Smooth muscle cell (in vitro differentiated cells): Measurements from ENCODE around the gene SAT2. TPM values are rescaled to one million over a fixed set of nuclear protein-coding genes. Genes with fewer than 3 reads are reported as not detected.

ENCODE experiments used
- DNase-seq: peaks from one replicate; lab custom pipeline; 2025; ENCODE audit not compliant: unreplicated experiment; lab: John Stamatoyannopoulos, UW
- H2AFZ ChIP-seq: fragments of 200-600 bp; sonication (generic); 2 replicates; pipeline ENCODE4 v1.6.0; 2016; ENCODE audit warnings: antibody characterized with exemption, low read depth, mild to moderate bottlenecking
- H3F3A ChIP-seq: fragments of 200-600 bp; sonication (generic); 2 replicates; pipeline ENCODE4 v1.6.0; 2017; ENCODE audit warnings: antibody characterized with exemption, low read depth
- H3K27ac ChIP-seq: fragments of 200-600 bp; sonication (generic); 2 replicates; pipeline ENCODE4 v1.5.1; 2016; ENCODE audit warnings: low read depth, mild to moderate bottlenecking
- H3K27me3 ChIP-seq: fragments of 200-600 bp; sonication (generic); 2 replicates; pipeline ENCODE4 v1.6.1; 2016; ENCODE audit warnings: low read depth, mild to moderate bottlenecking
- H3K36me3 ChIP-seq: fragments of 200-600 bp; sonication (generic); 2 replicates; pipeline ENCODE4 v1.5.1; 2016; ENCODE audit warnings: low read depth
- H3K4me1 ChIP-seq: fragments of 200-600 bp; sonication (generic); 2 replicates; pipeline ENCODE4 v1.5.1; 2016; ENCODE audit warnings: low read depth
- H3K4me2 ChIP-seq: fragments of 200-600 bp; sonication (generic); 2 replicates; pipeline ENCODE4 v1.6.0; 2016; ENCODE audit warnings: mild to moderate bottlenecking
- H3K4me3 ChIP-seq: fragments of 200-600 bp; sonication (generic); 2 replicates; pipeline ENCODE4 v1.5.1; 2016; ENCODE audit warnings: mild to moderate bottlenecking
- H3K79me2 ChIP-seq: fragments of 200-600 bp; sonication (generic); 2 replicates; pipeline ENCODE4 v1.6.0; 2016; ENCODE audit warnings: low read depth, mild to moderate bottlenecking
- H3K9ac ChIP-seq: fragments of 200-600 bp; sonication (generic); 2 replicates; pipeline ENCODE4 v1.6.0; 2016; ENCODE audit warnings: low read depth
- H3K9me3 ChIP-seq: fragments of 200-600 bp; sonication (generic); replicated peaks from 2 replicates; pipeline ENCODE4 v1.5.1; 2016; ENCODE audit warnings: low read depth
- H4K20me1 ChIP-seq: fragments of 200-600 bp; sonication (generic); 2 replicates; pipeline ENCODE4 v1.6.0; 2016; ENCODE audit warnings: low read depth
- CTCF ChIP-seq: fragments of 200-600 bp; sonication (generic); IDR thresholded peaks from 2 replicates; pipeline ENCODE4 v1.5.1; 2017; ENCODE audit warnings: borderline replicate concordance, mild to moderate bottlenecking, antibody characterized with exemption; ENCODE audit not compliant: insufficient read depth, poor library complexity, severe bottlenecking
- WGBS: methylation state at CpG from one replicate; pipeline ENCODE4 v1.1.7; 2016; ENCODE audit warnings: low lambda C conversion rate; 5-methylcytosine and 5-hydroxymethylcytosine counted together
- polyA plus RNA-seq: library from polyadenylated mRNA; unstranded; fragments of >200 nt; fragmentation: Nextera tagmentation; extraction: Ambion mirVana; gene quantifications from 2 replicates; pipeline ENCODE4 v1.2.1, GENCODE V29; 2016
- total RNA-seq: library from RNA; depleted of rRNA; stranded (reverse); fragments of >200 nt; gene quantifications from 2 replicates; pipeline ENCODE4 v1.2.3, GENCODE V29; 2014

Gene SAT2
- total and polyA plus RNA-seq, 2 experiments from 2014 or later, result 64.9 to 74.2 TPM

GRCh38 chr17:7613769-7614424, 13.7 kb downstream of the SAT2 start:
- H3K79me2 ChIP-seq, result peaks cover 50% of the 10 kb centered on the region
- H3K27me3 ChIP-seq, result no peaks in the 10 kb centered on the region
- H2AFZ ChIP-seq, result no peak overlapping the region
- H3K4me3 ChIP-seq, result peak overlapping the region; percentile 58
- peaks cover 18% of the 10 kb centered on the region for H3K4me1 ChIP-seq
- H3K36me3 ChIP-seq, result no peaks in the 10 kb centered on the region
- H3K4me2 ChIP-seq, result peak overlapping the region; percentile 88
- peaks cover 50% of the 10 kb centered on the region for H4K20me1 ChIP-seq
- H3K9ac ChIP-seq, result peak overlapping the region; percentile 83
- TF ChIP-seq CTCF, result no peak
- no peak for DNase-seq
- no peaks in the 10 kb centered on the region for H3K9me3 ChIP-seq
- H3K27ac ChIP-seq, result peak overlapping the region; percentile 68
- no peaks in the 10 kb centered on the region for H3F3A ChIP-seq
- WGBS, result 10% methylated on average over 20 of the region's 20 CpGs

GRCh38 chr17:7612294-7612640, 15.4 kb downstream of the SAT2 start:
- Histone ChIP-seq H4K20me1 (peaks cover 66% of the 10 kb centered on the region), H3K36me3 (no peaks in the 10 kb centered on the region), H3F3A (no peaks in the 10 kb centered on the region), H3K27ac (no peak overlapping the region), H3K4me1 (peaks cover 18% of the 10 kb centered on the region), H3K79me2 (peaks cover 67% of the 10 kb centered on the region), H3K4me2 (peak overlapping the region; percentile 88), H3K9me3 (no peaks in the 10 kb centered on the region), H3K4me3 (no peak overlapping the region), H3K9ac (no peak overlapping the region), H3K27me3 (no peaks in the 10 kb centered on the region), H2AFZ (no peak overlapping the region)
- no peak for DNase-seq
- WGBS, result 95% methylated on average over 1 of the region's 1 CpG
- TF ChIP-seq CTCF, result no peak

GRCh38 chr17:7611635-7612293, 15.9 kb downstream of the SAT2 start:
- peaks cover 18% of the 10 kb centered on the region for H3K4me1 ChIP-seq
- H4K20me1 ChIP-seq, result peaks cover 71% of the 10 kb centered on the region
- no peak overlapping the region for H2AFZ ChIP-seq
- H3K4me3 ChIP-seq, result no peak overlapping the region
- no peaks in the 10 kb centered on the region for H3K36me3 ChIP-seq
- no peaks in the 10 kb centered on the region for H3K27me3 ChIP-seq
- no peak for TF ChIP-seq CTCF
- no peaks in the 10 kb centered on the region for H3F3A ChIP-seq
- WGBS, result 71% methylated on average over 3 of the region's 3 CpGs
- no peak for DNase-seq
- H3K79me2 ChIP-seq, result peaks cover 72% of the 10 kb centered on the region
- peak overlapping the region; percentile 88 for H3K4me2 ChIP-seq
- no peak overlapping the region for H3K27ac ChIP-seq
- H3K9me3 ChIP-seq, result no peaks in the 10 kb centered on the region
- no peak overlapping the region for H3K9ac ChIP-seq
